ENCODE measurements around the gene RIIAD1. TPM values are rescaled to one million over a fixed set of nuclear protein-coding genes. Genes with fewer than 3 reads are reported as not detected.

RIIAD1 gene
- total and polyA plus RNA-seq, 2 donors (not counting 3 experiments of a cell fraction or from before 2014, with no cell fraction given), result not detected

GRCh38 chr1:151708891-151709290 lies 12.4 kb upstream of the RIIAD1 start:
- TF ChIP-seq MYC (IDR thresholded peaks at IDR 0.05; ENCODE audit: low read depth, low read length) (no peak), POLR2A (IDR thresholded peaks at IDR 0.05; ENCODE audit: low read depth, low read length) (no peak), CTCF (IDR thresholded peaks at IDR 0.05; ENCODE audit: extremely low read depth in 1 of 2, insufficient read depth in 1 of 2, low read depth in 1 of 2, low read length in 2 of 2) (no peak), EZH2 (IDR thresholded peaks at IDR 0.05; ENCODE audit: borderline replicate concordance, low read depth, low read length, severe bottlenecking) (no peak), FOS (IDR thresholded peaks at IDR 0.05; ENCODE audit: borderline replicate concordance, insufficient read depth, low read length) (no peak), JUN (IDR thresholded peaks at IDR 0.05; ENCODE audit: borderline replicate concordance, insufficient read depth, insufficient read length, low read depth) (no peak), POLR2AphosphoS5 (IDR thresholded peaks at IDR 0.05; ENCODE audit: insufficient read depth, low read depth, low read length) (no peak), MAX (IDR thresholded peaks at IDR 0.05; ENCODE audit: insufficient read depth, insufficient read length) (no peak), GATA2 (IDR thresholded peaks at IDR 0.05; ENCODE audit: insufficient read depth, insufficient read length, low read depth, low read length) (no peak)
- no peak for FAIRE-seq
- no peaks in the 10 kb centered on the region for H4K20me1 ChIP-seq (replicated peaks; ENCODE audit: control insufficient read depth, extremely low read depth, insufficient read depth, low read length)
- peaks cover under 1% of the 10 kb centered on the region for H3K4me1 ChIP-seq (ENCODE audit: control insufficient read depth, extremely low read depth, insufficient read depth, low read length)
- H3K27me3 ChIP-seq (ENCODE audit: control insufficient read depth in 2 of 2, insufficient read depth in 2 of 2, low read length in 2 of 2), result no peaks in the 10 kb centered on the region
- no peak overlapping the region for H3K4me3 ChIP-seq (replicated peaks in 1 of 3; ENCODE audit: insufficient read depth in 1 of 3, low read depth in 1 of 3, low read length in 3 of 3)
- no peaks in the 10 kb centered on the region for H3K36me3 ChIP-seq (ENCODE audit: control insufficient read depth in 2 of 2, extremely low read depth in 1 of 2, insufficient read depth in 2 of 2, low read length in 2 of 2)
- no peaks in the 10 kb centered on the region for H3K79me2 ChIP-seq (ENCODE audit: control insufficient read depth, insufficient read depth, low read length)
- ChIA-PET CTCF (interaction anchor here (1.0 to 1.9 kb wide), 4 partner anchors 11 to 35 kb away, joined by 3 to 6 read pairs (median 3); partner anchors contain the start of gene RIIAD1), POLR2A (no interaction called here)
- H3K9ac ChIP-seq (replicated peaks; ENCODE audit: extremely low read depth, insufficient read depth, low read length), result no peak overlapping the region
- dilution Hi-C loops (cut with MboI; ENCODE audit: extremely low pct_ligation_motif_present, low sequenced_read_pairs), result no loop called here
- BruUV-seq (replicated peaks), result no TSS peak
- no peaks in the 10 kb centered on the region for H3K9me1 ChIP-seq (replicated peaks; ENCODE audit: control insufficient read depth, extremely low read depth, insufficient read depth, low read length)
- H2AFZ ChIP-seq (ENCODE audit: low read depth, low read length), result no peak overlapping the region
- no peaks in the 10 kb centered on the region for H3K9me3 ChIP-seq (replicated peaks; ENCODE audit: control insufficient read depth, insufficient read depth, low read length)
- DNase-seq (ENCODE audit: low read depth, low spot score), result no peak
- intact Hi-C loops (cut with micrococcal nuclease), result no loop called here
- H3K27ac ChIP-seq (ENCODE audit: insufficient read depth, low read depth, low read length), result no peak overlapping the region
- no peak overlapping the region for H3K4me2 ChIP-seq (ENCODE audit: insufficient read depth, low read length)
